ENCODE results near the gene PPCDC.

Gene PPCDC, protein sequence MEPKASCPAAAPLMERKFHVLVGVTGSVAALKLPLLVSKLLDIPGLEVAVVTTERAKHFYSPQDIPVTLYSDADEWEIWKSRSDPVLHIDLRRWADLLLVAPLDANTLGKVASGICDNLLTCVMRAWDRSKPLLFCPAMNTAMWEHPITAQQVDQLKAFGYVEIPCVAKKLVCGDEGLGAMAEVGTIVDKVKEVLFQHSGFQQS

DNA sequence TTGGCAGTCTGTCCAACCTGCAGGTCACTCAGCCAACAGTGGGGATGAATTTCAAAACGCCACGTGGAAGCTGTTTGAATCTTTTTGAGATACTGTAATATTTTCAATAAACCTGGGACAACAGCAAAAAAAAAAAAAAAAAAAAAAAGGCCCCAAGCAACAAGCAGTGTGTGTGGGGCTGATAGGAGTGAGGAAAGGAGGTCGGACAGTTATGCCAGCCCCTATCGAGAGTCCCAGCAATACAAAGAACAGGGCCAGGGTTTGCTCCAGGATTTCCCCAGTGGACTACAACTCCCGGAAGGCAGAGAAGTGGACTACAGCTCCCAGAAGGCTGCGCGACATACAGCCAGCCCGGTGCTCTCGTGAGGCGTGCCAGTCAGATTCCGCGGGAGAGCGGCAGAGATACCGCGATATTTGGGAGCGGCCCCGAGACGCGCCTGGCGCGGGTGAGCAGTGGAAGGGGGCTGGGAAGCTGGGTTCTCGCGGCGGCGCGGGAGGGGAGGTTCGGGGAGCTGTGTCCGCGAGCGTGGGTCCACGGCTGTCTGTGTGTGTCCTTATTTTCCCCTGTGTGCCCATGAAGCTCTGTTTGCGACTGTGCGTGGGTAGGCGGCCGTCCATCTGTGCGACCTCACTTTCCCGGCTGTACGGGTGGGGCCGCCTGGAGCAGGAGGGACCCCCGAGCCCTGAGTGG lies at the start of gene PPCDC:
PPCDC (plus strand) TSS at position 410 of the 691 bp plus-strand sequence. CDS start 4,729 bp downstream, outside the sequence.
- DNase-seq: peak; percentile 96

DNA sequence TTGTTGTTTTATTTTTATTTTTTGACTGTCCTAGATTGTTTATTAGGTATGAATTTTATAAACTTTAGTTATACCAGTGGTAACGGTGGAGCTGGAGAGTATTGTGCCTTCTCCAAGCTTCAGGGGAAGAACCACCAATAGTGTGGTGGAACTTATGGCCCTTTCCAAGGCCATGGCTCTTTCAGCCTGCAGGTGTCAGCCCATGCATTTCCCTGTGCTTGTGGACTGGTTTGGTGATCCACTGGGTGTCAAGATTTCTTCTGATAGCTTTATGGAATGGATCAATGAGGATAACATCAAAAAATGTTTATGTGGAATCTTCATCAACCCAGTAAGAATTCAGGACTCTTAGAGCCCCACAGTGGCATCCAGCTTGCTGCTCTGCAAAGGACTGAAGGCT lies 47.2 kb upstream of the PPCDC start:
- DNase-seq: no peak

DNA sequence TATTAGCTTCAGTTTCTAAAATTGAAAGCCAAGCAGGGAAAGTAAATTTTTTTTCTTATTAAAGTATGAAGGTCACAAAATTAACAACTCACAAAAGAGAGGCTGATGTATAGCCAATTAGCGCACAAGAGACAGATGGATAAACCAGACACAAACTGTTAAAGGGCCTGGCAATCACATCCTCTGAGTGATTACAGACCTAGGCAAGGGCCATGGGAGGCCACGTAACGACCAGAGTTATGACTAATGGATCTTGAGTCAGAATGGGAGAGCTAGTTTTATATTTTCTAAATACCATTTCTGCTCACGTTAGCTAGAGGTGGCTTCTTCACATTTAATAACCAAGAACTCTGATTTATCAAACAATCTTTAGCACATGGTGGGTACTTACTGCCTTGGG lies 45.8 kb upstream of the PPCDC start:
- DNase-seq: no peak

- no peak for DNase-seq
These were observed 45.3 kb upstream of the PPCDC start for GRCh38 chr15:74978077-74978476.

DNA sequence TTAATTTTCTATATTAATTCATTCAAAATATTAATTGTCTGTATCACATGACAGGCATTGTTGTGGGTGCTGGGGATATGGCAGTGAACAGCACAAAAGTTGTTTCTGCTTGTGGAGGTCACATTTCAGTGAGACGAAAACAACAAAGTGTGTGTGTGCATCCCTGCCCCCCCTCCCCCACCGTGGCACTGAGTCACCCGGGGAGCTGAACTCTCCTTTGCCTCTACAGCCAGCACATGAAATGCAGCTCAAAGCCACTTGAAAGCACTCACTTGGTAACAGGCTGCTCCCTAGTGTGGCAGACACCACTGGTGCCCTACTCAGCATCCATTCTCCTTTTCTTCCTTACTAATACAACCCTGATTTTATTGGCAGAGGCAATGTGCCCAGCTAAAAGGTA lies 44.9 kb upstream of the PPCDC start:
- peak; percentile 81 for DNase-seq

- no peak for DNase-seq
These were observed 41.2 kb upstream of the PPCDC start for GRCh38 chr15:74982183-74982582.

DNA sequence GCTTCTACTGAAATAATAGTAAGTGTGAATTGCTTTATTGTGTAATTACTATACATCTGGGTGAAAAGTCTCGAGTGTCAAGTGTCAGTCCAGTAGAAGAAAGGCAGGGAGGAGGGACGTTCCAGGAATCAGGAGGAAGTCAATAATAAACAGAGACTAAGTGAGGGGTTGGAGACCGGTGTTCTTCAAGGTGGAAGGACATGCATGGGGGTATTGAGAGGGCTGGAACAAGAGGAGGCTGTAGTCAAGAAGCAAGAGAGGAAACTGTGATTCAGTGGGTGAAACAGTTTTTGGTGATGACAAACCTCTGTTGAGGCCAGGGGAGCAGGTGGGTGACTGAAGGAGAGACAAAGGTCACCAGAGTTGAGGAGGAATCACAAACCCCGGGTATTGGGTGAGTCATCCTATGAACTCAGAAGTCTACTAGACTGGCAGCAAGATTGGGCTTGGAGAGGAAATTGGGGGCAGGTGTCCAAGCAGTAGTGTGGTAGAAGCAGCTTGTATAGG lies 39.6 kb upstream of the PPCDC start:
- DNase-seq: peak; percentile 52

DNA sequence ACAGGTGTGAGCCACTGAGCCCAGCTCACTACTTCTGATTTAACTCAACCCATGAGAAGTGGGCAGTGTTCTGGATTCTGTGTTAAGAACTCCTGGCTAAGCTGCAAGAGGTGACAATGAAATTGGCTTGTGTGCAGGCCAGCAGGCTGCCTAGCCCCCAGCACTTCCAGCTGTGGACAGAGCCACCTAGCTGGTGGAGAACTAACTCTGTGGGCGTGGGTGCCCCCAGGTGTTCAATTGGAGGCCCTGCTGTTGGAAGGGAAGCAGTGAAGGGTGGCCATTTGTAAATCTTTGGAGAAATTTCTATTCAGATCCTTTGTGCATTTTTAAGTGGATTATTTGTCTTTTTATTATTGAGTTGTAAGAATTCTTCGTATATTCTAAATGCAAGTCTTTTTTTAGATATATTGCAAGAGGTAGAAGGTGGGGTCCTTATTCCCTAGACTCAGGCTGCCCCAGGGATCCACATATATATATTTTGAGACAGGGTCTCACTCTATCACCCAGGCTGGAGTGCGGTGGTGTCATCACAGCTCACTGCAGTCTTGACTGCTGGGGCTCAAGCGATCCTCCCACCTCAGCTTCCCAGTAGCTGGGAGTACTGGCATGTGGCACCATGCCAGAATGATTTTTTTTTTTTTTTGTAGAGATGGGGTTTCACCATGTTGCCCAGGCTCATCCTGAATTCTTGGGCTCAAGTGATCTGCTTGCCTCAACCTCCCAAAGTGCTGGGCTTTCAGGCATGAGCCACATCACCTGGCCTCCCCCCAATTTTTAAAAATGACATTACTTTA lies 35.2 kb upstream of the PPCDC start:
- DNase-seq: peak; percentile 80

- no peak for DNase-seq
These were observed 33.9 kb upstream of the PPCDC start for GRCh38 chr15:74989527-74989926.

DNA sequence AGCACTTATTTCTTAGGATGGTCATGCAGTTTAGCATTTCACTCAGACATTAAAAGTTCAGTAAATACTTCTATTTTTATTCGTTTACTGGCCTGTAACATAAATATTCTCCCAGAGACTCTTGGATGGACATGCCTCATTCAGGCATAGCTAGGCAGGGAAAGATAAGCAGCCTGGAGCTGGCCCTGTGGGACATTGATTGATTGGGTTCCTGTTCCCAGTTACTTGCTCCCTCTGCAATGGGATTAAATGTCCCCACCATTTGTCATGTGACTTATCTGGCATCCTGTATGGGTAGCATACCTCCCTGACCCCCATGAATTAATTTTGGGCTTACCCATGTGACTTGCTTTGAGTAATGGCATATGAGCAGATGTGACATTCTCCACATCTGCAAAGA lies 30.8 kb upstream of the PPCDC start:
- DNase-seq: no peak

- DNase-seq: no peak
These were observed 29.2 kb upstream of the PPCDC start for GRCh38 chr15:74994236-74994635.

GRCh38 chr15:74994685-74995084 lies 28.7 kb upstream of the PPCDC start:
- no peak for DNase-seq

DNA sequence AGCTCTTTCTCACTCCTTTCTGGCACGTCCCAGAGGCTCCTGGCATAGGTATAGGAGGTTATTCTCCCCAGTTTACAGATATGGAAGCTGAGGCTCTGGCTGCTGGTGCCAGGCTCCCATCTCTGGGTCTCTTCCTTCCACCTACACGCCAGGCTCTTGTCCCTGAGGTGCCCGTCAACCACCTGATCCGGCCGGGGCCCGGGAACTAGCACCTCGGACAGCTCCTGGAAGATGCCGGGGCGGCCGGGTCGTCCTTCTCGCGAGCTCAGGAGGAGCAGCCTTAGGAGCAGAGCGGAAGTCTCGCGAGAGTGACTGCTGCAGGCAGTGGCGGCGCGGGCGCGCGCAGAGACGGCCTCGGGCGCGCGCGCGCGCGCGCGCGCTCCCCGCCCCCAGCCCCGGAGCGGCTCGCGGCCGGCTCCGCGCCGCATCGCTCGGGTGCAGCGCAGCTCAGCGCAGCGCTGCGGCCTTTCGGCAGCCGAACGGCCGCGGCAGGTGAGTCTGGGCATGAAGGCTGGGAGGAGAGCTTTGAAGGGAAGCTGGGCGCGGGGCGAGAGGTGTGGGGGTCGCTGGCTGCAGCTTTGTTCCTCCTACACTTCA lies 28.1 kb upstream of the PPCDC start, which contains the start of gene SCAMP5:
SCAMP5 (plus strand) TSS at position 382 of the 597 bp plus-strand sequence. CDS start 16,277 bp downstream, outside the sequence.
- DNase-seq: peak; percentile 97

DNA sequence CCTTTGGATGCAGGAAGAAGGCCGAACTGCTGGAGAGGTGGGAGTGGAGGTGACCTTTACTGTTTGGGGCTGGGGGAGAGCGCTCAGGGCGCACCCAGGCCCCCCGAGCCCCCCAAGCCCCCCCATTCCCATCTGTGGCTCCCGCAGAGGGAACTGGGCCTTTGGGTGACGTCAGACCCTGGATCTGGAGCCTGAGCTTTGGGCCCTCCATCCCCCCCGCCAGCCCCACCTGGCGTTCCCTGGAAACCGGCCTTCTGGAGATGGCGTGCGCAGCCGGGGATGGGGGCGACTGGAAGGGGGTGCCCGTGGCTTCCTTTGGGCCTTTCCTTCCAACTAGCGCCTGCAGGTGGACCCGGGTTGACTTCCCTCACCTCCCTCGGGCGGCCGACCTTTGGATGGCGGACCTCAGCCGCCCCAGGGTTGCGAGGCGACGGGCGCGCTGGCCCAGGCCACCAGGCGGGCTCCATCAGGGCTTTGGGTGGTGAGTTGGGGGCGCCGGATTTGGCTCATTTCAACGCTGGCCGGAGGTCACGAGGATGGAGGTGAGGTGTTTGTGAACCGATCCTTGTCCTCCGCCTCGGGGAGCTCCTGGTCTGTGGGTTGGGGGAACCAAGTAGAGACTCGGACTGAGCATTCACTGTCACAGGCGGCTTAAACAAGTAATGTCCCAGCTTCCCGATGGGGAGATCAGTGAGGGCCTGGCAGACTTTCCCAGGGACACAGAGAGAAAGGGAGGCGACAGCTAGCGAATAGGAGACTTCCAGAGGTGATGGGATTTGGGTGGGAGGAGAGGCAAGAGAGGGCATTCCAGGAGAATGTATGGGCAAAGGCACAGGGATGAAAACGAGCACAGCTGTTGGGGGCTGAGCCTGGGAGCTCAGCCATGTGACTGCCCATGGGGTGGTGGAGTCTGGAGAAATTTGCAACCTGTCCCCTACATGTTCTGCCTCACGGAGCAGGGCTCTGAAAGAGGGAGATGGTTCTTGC lies 27.3 kb upstream of the PPCDC start:
- DNase-seq: peak; percentile 70

DNA sequence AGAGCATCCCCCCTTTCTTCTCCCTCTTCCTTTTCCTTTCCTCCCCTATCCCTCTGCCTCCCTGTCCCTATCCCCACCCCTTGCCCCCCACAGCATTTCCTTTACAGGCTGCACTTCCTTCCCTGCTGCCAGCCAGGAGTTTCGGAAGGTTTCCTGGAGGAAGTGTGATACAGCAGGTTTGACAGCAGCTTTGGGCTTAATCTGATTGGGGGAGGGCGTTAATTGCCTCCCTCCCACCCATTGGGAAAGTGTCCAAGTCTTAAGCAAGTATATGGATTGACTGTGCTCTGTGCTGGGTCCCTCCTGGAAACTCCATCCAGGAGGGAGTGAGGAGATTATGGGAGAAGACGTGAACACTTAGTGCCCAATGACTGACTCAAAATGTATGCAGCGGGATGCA lies 26.2 kb upstream of the PPCDC start:
- DNase-seq: no peak

DNA sequence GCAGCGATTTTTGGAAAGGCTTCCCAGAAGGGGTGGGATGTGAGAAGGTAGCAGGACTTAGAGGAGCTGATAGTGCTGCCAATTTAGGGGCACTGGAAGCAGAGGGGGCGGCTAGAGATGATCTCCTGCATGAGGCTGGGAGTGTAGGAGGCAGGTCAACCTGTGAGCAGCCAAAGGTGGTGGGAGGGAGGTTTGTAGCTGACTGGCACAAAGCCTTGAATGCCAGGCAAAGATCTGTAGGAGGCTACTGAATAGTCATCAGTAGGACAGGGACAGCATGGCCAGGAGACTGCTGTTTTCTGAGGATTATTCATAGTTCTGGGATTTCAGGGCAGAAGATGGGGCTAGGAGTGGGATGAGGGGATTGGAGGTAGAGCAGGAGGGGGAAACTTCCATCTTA lies 25.8 kb upstream of the PPCDC start:
- DNase-seq: no peak

- DNase-seq: no peak
These were observed 22.1 kb upstream of the PPCDC start for GRCh38 chr15:75001310-75001709.

- no peak for DNase-seq
These were observed 21.0 kb upstream of the PPCDC start for GRCh38 chr15:75002398-75002797.

- no peak for DNase-seq
These were observed 16.2 kb upstream of the PPCDC start for GRCh38 chr15:75007216-75007615.

GRCh38 chr15:75008221-75008625 lies 15.2 kb upstream of the PPCDC start:
- no peak for DNase-seq

DNA sequence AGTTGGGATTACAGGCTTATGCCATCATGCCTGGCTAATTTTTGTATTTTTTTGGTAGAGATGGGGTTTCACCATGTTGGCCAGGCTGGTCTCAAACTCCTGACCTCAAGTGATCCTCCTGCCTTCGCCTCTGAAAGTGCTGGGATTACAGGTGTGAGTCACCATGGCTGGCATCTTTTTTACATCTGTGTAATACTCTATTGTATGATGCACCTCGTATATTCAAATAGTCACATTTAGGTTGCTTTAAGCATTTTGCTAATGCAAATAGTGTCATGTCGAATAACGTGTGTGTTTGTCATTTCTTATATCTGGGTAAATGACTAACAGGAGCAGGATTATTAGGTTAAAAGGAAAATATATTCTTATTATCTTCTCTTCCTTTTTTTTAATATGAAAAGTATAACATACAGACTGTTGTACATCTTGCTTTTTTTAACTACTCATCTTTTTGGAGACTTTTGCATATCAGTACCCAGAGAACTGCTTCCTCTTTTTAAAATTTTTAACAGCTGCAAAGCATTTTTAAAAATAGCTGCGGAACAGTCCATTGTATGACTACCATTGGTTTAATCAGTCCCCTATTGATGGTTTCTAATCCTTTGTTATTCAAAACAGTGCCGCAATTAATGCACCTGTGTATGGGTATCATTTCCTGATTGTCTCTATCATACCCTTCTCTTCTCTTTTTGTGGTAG lies 14.6 kb upstream of the PPCDC start:
- no peak for DNase-seq

Measured in DMS53 (cell line).